B cell (primary cell): ENCODE results near the gene WFIKKN2.

Experiments used
- EZH2 ChIP-seq: IDR thresholded peaks from 2 replicates; pipeline ENCODE4 v1.6.1; 2012; ENCODE audit warnings: borderline replicate concordance, low read depth, mild to moderate bottlenecking, moderate library complexity, low read length; ENCODE audit not compliant: insufficient read depth, poor library complexity, severe bottlenecking
- TF ChIP-seq, protein P1 (sequence below): fragments of 200-600 bp; IDR thresholded peaks from one replicate; pipeline ENCODE4 v1.8.0; 2022; ENCODE audit warnings: antibody characterized with exemption, mild to moderate bottlenecking

DNA sequence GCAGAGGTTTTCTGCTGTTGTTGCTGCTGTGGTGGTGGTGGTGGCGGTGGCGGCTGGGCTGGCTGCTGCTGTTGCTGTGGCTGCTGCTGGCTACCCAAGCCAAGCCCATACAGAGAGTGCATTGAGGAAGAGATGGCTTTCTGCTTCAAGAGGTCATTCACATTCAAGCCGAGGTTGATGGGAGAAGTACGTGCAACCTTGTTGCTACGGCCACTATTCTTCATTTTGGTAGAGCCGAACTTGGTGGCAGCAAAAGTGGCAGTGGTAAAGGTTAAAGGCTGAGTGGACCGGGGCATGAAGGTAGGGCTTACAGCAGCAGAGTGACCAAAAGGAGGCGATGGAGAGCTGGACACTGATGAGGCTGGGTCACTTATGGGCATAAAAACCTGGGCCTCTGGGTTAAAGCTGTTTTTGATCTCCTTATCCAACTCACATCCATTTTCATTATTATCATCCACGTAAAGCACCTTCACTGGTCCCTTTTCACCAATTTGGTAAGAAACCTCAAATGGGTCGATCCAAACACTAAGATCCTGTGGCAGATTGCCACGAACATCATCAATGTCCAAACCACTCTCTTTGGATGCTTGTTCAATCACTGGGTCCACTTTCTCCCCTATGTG is 27.9 kb downstream of the WFIKKN2 start:
- TF ChIP-seq, protein P1, sequence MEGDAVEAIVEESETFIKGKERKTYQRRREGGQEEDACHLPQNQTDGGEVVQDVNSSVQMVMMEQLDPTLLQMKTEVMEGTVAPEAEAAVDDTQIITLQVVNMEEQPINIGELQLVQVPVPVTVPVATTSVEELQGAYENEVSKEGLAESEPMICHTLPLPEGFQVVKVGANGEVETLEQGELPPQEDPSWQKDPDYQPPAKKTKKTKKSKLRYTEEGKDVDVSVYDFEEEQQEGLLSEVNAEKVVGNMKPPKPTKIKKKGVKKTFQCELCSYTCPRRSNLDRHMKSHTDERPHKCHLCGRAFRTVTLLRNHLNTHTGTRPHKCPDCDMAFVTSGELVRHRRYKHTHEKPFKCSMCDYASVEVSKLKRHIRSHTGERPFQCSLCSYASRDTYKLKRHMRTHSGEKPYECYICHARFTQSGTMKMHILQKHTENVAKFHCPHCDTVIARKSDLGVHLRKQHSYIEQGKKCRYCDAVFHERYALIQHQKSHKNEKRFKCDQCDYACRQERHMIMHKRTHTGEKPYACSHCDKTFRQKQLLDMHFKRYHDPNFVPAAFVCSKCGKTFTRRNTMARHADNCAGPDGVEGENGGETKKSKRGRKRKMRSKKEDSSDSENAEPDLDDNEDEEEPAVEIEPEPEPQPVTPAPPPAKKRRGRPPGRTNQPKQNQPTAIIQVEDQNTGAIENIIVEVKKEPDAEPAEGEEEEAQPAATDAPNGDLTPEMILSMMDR, result peak; percentile 22
- no peak for TF ChIP-seq EZH2
